Motor neuron (in vitro differentiated cells): Measurements from ENCODE around the gene PACRG. TPM values are rescaled to one million over a fixed set of nuclear protein-coding genes. Genes with fewer than 3 reads are reported as not detected.

Experiments used
- ATAC-seq, 8 experiments: fragments of 200-7000 bp; cut with Tn5 transposase; replicated peaks in 6 of 8; 2 replicates each; pipeline ENCODE4 v1.8.0; 2021; ENCODE audit warnings: mild to moderate bottlenecking in 8 of 8, moderate library complexity in 8 of 8
- H3K27ac ChIP-seq, 2 donors: fragments of 250-450 bp; sonication (Bioruptor Pico); 2 replicates each; pipeline ENCODE4 v1.9.0; 2021; ENCODE audit warnings: antibody characterized with exemption in 2 of 2, mild to moderate bottlenecking in 2 of 2, moderate library complexity in 1 of 2
- H3K4me1 ChIP-seq, 2 donors: fragments of 250-450 bp; sonication (Bioruptor Pico); replicated peaks in 1 of 2; 2 replicates each; pipeline ENCODE4 v1.6.1; 2021; ENCODE audit warnings: antibody characterized with exemption in 2 of 2, mild to moderate bottlenecking in 2 of 2, moderate library complexity in 1 of 2
- H3K4me3 ChIP-seq, 5 donors: fragments of 250-450 bp; sonication (Bioruptor Pico); 2 replicates each; pipeline ENCODE4 v1.9.0; 2021; ENCODE audit warnings: antibody characterized with exemption in 5 of 5, mild to moderate bottlenecking in 5 of 5, moderate library complexity in 4 of 5
- WGBS, 10 experiments: fragments of 450-650 bp; shearing (Covaris generic); methylation state at CpG; one replicate each; pipeline ENCODE4 v1.0.0; 2022; 5-methylcytosine and 5-hydroxymethylcytosine counted together
- in situ Hi-C, 9 experiments: fragments of 400-800 bp; cut with MboI; loops; one replicate each; pipeline ENCODE4 v1.15.0; 2021; ENCODE audit warnings: low sequenced_read_pairs in 9 of 9, low pct_unique_long_range_greater_than_20kb in 2 of 9; ENCODE audit not compliant: unreplicated experiment in 9 of 9
- total RNA-seq, 8 experiments: library from RNA; unstranded; fragments of 300-600 nt; gene quantifications; 2 replicates each; pipeline versions ENCODE4 v1.2.3 to v1.2.4, GENCODE V29; 2022

The PACRG gene
- total RNA-seq, 8 experiments from 2014 or later, result 4.7 to 47.9 (median 11.9) TPM; not detected in 3

DNA sequence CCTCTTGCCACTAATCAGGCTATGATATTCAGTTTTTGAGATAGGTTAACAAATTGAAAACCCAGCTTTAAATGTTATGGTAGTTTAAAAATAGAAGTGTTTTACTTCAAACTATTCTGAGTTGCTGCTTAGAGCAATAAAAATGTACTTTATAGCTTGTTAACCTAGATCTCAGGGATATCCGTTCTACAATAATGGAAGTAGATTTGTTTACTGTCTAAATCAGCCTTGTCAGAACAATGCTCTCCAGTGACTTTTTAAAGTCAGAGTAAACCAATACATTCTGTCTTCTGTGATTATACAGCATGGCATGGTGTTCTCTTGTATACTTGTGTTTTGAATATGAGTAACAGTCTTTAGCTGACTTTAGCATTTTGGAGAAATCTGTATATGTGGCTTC lies 161.5 kb downstream of the PACRG start:
- H3K4me3 ChIP-seq, result no peak overlapping the region
- H3K27ac ChIP-seq, result no peak overlapping the region
- WGBS, 10 experiments, result 9 to 100% (median 83%) methylated on average over 1 of the region's 1 CpG; no CpG with 5 or more reads in 1 of the 10 experiments
- H3K4me1 ChIP-seq, result no peaks in the 10 kb centered on the region
- ATAC-seq, result no peak
- in situ Hi-C loops, result no loop called here

DNA sequence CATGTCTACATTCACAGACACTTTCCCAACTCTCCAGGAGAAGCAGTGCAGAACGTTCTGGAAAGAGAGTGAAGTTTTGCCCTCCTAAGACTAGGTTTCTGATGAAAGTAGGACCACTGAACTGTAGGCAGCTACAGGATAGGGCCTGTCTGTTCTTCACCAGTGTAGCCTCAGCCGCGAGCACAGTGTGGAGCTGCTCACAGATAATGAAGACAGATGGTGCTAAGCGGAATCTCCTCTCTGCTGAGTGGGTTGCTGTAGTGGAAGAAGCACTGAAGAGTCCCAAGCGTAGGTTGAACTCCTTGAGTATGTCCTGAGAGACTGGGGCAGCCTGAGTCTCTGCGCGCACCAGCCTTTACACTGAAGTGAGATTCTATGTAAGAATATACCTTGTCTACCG lies 170.2 kb downstream of the PACRG start:
- Histone ChIP-seq H3K27ac (no peak overlapping the region), H3K4me3 (no peak overlapping the region), H3K4me1 (no peaks in the 10 kb centered on the region)
- in situ Hi-C loops, result no loop called here
- WGBS, 10 experiments, result 20 to 100% (median 90%) methylated on average over 1 to 7 of the region's 8 CpGs; no CpG with 5 or more reads in 1 of the 10 experiments
- no peak for ATAC-seq

- Histone ChIP-seq H3K27ac (no peak overlapping the region), H3K4me1 (no peaks in the 10 kb centered on the region), H3K4me3 (no peak overlapping the region)
- WGBS, 10 experiments, result 73 to 80% (median 76%) methylated on average over 1 to 5 of the region's 8 CpGs; no CpG with 5 or more reads in 5 of the 10 experiments
- in situ Hi-C loops, result no loop called here
- ATAC-seq, result peak in 1 of 8 experiments; percentile 24
These were observed 171.4 kb downstream of the PACRG start for GRCh38 chr6:162899148-162899547.

GRCh38 chr6:162900503-162900902 lies 172.7 kb downstream of the PACRG start:
- H3K4me3 ChIP-seq, result no peak overlapping the region
- no peak for ATAC-seq
- in situ Hi-C loops, result loop anchor here in 1 of 9 experiments (25.0 kb wide), 1 partner anchor 262 kb away; no protein-coding TSS in a partner anchor
- WGBS, 10 experiments, result 40 to 100% (median 91%) methylated on average over 1 to 10 of the region's 10 CpGs
- no peak overlapping the region for H3K27ac ChIP-seq
- no peaks in the 10 kb centered on the region for H3K4me1 ChIP-seq

- ATAC-seq, result no peak
- H3K27ac ChIP-seq, result no peak overlapping the region
- 78 to 97% (median 89%) methylated on average over 1 to 8 of the region's 9 CpGs; no CpG with 5 or more reads in 2 of the 10 experiments for WGBS, 10 experiments
- in situ Hi-C loops, result loop anchor here in 1 of 9 experiments (25.0 kb wide), 1 partner anchor 258 kb away; no protein-coding TSS in a partner anchor
- no peak overlapping the region for H3K4me3 ChIP-seq
- no peaks in the 10 kb centered on the region for H3K4me1 ChIP-seq
These were observed 176.4 kb downstream of the PACRG start for GRCh38 chr6:162904069-162904663.

GRCh38 chr6:162906479-162906878 lies 178.7 kb downstream of the PACRG start:
- no peak for ATAC-seq
- in situ Hi-C loops, result loop anchor here in 1 of 9 experiments (25.0 kb wide), 1 partner anchor 256 kb away; no protein-coding TSS in a partner anchor
- Histone ChIP-seq H3K4me1 (no peaks in the 10 kb centered on the region), H3K4me3 (no peak overlapping the region), H3K27ac (no peak overlapping the region)
- WGBS, 10 experiments, result 47 to 92% (median 74%) methylated on average over 2 to 6 of the region's 6 CpGs

GRCh38 chr6:162907876-162908481 lies 180.2 kb downstream of the PACRG start:
- Histone ChIP-seq H3K4me1 (no peaks in the 10 kb centered on the region), H3K27ac (no peak overlapping the region), H3K4me3 (no peak overlapping the region)
- 40 to 100% (median 63%) methylated on average over 1 to 2 of the region's 2 CpGs; no CpG with 5 or more reads in 2 of the 10 experiments for WGBS, 10 experiments
- in situ Hi-C loops, result loop anchor here in 1 of 9 experiments (25.0 kb wide), 1 partner anchor 254 kb away; no protein-coding TSS in a partner anchor
- ATAC-seq, result no peak

DNA sequence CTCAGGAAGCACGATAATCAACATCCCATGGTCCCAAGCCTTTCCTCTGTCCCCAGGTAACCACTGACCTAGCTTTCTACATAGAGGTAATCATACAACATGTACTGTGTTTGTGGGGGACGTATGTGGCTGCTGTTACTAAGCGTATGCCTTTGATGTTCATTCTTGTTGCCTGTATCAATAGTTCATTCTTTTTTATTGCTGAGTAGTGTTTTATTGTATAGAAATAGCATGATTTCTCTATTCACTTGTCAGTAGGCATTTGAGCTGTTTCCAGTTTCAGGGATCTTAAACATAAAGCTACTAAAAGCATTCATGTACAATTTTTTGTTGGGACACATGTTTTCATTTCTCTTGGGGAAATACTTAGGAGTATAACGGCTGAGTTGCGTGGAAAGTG lies 185.4 kb downstream of the PACRG start:
- ATAC-seq, result no peak
- in situ Hi-C loops, result loop anchor here in 1 of 9 experiments (25.0 kb wide), 1 partner anchor 249 kb away; no protein-coding TSS in a partner anchor
- H3K27ac ChIP-seq, result no peak overlapping the region
- 87 to 100% (median 95%) methylated on average over 2 to 5 of the region's 5 CpGs for WGBS, 10 experiments
- H3K4me3 ChIP-seq, result no peak overlapping the region
- H3K4me1 ChIP-seq, result no peaks in the 10 kb centered on the region

- WGBS, 10 experiments, result 0 to 100% (median 60%) methylated on average over 1 of the region's 1 CpG; no CpG with 5 or more reads in 2 of the 10 experiments
- H3K27ac ChIP-seq, result no peak overlapping the region
- no peak for ATAC-seq
- no peak overlapping the region for H3K4me3 ChIP-seq
- H3K4me1 ChIP-seq, result no peaks in the 10 kb centered on the region
- in situ Hi-C loops, result loop anchor here in 1 of 9 experiments (25.0 kb wide), 1 partner anchor 245 kb away; no protein-coding TSS in a partner anchor
These were observed 189.7 kb downstream of the PACRG start for GRCh38 chr6:162917506-162917905.

DNA sequence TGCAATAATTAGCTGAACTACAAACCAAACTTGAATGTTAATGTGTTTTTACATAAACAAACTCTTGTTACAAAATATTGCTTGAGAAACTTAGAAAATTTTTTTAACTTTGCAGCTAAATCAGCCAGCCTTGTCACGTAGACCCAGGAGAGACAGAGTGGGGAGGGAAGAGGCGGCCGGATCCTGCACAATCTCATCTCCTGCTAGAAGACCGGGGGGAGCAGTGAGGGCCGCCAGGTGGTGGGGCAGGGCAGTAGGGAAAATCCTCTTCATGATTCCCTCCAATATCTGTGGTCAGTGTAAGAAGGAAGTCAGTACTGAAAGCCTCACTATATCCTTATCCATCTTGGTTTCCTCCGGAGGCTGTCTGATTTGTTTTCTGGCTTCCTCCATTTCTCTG lies 193.3 kb downstream of the PACRG start:
- no peak overlapping the region for H3K4me3 ChIP-seq
- H3K27ac ChIP-seq, result no peak overlapping the region
- in situ Hi-C loops, result loop anchor here in 1 of 9 experiments (25.0 kb wide), 1 partner anchor 241 kb away; no protein-coding TSS in a partner anchor
- no peak for ATAC-seq
- 85 to 100% (median 94%) methylated on average over 1 to 6 of the region's 6 CpGs; no CpG with 5 or more reads in 3 of the 10 experiments for WGBS, 10 experiments
- no peaks in the 10 kb centered on the region for H3K4me1 ChIP-seq

GRCh38 chr6:162921510-162922040 lies 193.8 kb downstream of the PACRG start:
- no peak for ATAC-seq
- Histone ChIP-seq H3K4me1 (no peaks in the 10 kb centered on the region), H3K4me3 (no peak overlapping the region), H3K27ac (no peak overlapping the region)
- in situ Hi-C loops, result loop anchor here in 1 of 9 experiments (25.0 kb wide), 1 partner anchor 241 kb away; no protein-coding TSS in a partner anchor
- WGBS, 10 experiments, result 30 to 100% (median 91%) methylated on average over 1 to 7 of the region's 7 CpGs; no CpG with 5 or more reads in 3 of the 10 experiments

DNA sequence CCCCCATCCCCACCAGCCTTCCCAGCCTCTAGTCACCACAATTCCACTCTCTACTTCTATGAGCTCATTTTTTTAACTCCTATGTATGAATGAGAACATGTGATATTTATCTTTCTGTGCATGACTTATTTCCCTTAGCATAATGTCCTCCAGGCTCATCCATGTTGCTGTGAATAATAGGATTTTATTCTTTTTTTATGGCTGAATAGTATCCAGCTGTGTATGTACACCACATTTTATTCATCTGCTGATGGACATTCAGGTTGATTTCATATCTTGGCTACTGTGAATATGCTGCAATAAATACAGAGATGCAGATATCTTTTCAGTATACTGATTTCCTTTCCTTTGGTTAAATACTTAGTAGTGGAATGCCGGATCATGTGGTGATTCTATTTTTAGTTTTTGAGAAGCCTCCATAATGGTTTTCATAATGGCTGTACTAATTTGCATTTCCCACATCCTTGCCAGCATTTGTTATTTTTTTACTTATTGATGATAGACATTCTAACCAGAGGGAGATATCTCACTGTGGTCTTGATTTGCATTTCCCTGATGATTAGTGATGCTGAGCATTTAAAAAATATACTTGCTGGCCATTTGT lies 194.9 kb downstream of the PACRG start:
- Histone ChIP-seq H3K4me3 (no peak overlapping the region), H3K4me1 (no peaks in the 10 kb centered on the region), H3K27ac (no peak overlapping the region)
- ATAC-seq, result peak in 6 of 8 experiments; percentile 43 to 96 (median 88)
- in situ Hi-C loops, result loop anchor here in 1 of 9 experiments (25.0 kb wide), 1 partner anchor 240 kb away; no protein-coding TSS in a partner anchor
- WGBS, 10 experiments, result 0 to 100% (median 86%) methylated on average over 1 of the region's 1 CpG; no CpG with 5 or more reads in 1 of the 10 experiments

- H3K4me3 ChIP-seq, result no peak overlapping the region
- WGBS, 10 experiments, result 0 to 100% (median 63%) methylated on average over 1 of the region's 1 CpG; no CpG with 5 or more reads in 1 of the 10 experiments
- no peak for ATAC-seq
- in situ Hi-C loops, result no loop called here
- no peak overlapping the region for H3K27ac ChIP-seq
- H3K4me1 ChIP-seq, result no peaks in the 10 kb centered on the region
These were observed 207.1 kb downstream of the PACRG start for GRCh38 chr6:162934844-162935243.
